ENCODE measurements around the gene OXT. TPM values are rescaled to one million over a fixed set of nuclear protein-coding genes. Genes with fewer than 3 reads are reported as not detected.

OXT gene
- total and polyA plus RNA-seq, 2 donors: 0.48 TPM; not detected in 1

- H3K27ac ChIP-seq (ENCODE audit: low read depth): no peak within 1 kb of the TSS
- H3K4me1 ChIP-seq (ENCODE audit: insufficient read depth): no peaks in the 10 kb centered on the region
- H3K36me3 ChIP-seq (ENCODE audit: insufficient read depth): no peaks in the 10 kb centered on the region
- 86% methylated on average over 28 of the region's 28 CpGs for WGBS
- H3K4me3 ChIP-seq (ENCODE audit: low read depth, low read length): no peak within 1 kb of the TSS
- DNase-seq (ENCODE audit: extremely low spot score): no peak
These were observed 13.0 kb downstream of the OXT start, which contains the start of gene AVP for GRCh38 chr20:3084283-3084985. TSS of gene AVP (minus strand) at chr20:3084724. CDS start at chr20:3084674, 50 bp downstream.

GRCh38 chr20:3084986-3085360, 13.6 kb downstream of the OXT start:
- H3K36me3 ChIP-seq (ENCODE audit: insufficient read depth): no peaks in the 10 kb centered on the region
- no peaks in the 10 kb centered on the region for H3K4me1 ChIP-seq (ENCODE audit: insufficient read depth)
- no peak overlapping the region for H3K27ac ChIP-seq (ENCODE audit: low read depth)
- no peak overlapping the region for H3K4me3 ChIP-seq (ENCODE audit: low read depth, low read length)
- WGBS: 87% methylated on average over 7 of the region's 7 CpGs
- DNase-seq (ENCODE audit: extremely low spot score): no peak

DNA sequence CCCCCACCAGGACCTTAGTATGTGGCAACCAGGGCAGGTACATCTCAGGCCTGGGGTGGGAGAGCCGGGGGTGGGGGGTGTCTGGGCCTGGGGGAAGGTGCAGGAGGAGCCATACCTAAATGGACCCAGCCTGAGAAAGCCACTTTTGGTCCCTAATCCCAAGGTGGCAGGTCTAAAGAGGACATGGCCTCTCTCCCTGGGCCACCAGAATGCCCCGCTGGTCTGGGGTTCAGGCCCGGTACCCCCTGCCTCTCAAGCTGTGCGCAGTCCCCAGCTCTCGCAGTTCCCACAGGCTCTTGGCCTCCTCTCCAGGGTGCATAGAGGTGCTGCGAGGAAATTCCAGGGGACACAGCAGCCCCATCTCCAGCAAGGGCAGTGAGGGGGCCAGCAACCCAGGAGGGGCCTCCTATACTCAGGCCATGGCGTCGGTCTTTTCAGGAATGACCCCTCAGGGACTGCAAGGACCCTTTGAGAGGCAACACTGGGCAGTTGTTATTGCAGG, 14.2 kb downstream of the OXT start:
- H3K4me1 ChIP-seq (ENCODE audit: insufficient read depth): no peaks in the 10 kb centered on the region
- no peak overlapping the region for H3K4me3 ChIP-seq (ENCODE audit: low read depth, low read length)
- H3K27ac ChIP-seq (ENCODE audit: low read depth): no peak overlapping the region
- no peak for DNase-seq (ENCODE audit: extremely low spot score)
- H3K36me3 ChIP-seq (ENCODE audit: insufficient read depth): no peaks in the 10 kb centered on the region
- 94% methylated on average over 8 of the region's 8 CpGs for WGBS

- Histone ChIP-seq H3K27ac (ENCODE audit: low read depth) (no peak overlapping the region), H3K4me3 (ENCODE audit: low read depth, low read length) (no peak overlapping the region), H3K4me1 (ENCODE audit: insufficient read depth) (no peaks in the 10 kb centered on the region), H3K36me3 (ENCODE audit: insufficient read depth) (no peaks in the 10 kb centered on the region)
- DNase-seq (ENCODE audit: extremely low spot score): no peak
- WGBS: 82% methylated on average over 7 of the region's 7 CpGs
These were observed 16.6 kb downstream of the OXT start for GRCh38 chr20:3088031-3088430.

DNA sequence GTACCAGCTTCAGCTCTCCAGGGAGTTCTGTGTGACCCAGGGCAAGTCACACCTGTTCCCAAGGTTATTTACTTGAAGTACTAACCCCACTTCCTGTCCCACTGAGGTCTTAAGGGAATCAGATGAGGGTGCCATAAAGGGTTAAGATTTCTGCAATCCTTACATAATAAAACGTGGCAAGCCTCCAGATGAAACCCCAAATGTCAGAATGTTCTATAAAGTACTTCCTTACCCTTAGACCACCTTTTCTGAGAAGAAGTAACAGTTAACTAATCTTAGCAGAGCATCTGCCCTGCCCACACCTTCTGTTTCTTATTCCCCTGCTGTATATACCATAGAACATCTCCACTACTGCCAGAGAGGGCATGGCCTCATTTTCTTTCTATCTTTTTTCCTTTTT, 19.1 kb downstream of the OXT start:
- H3K36me3 ChIP-seq (ENCODE audit: insufficient read depth): no peaks in the 10 kb centered on the region
- no peak overlapping the region for H3K4me3 ChIP-seq (ENCODE audit: low read depth, low read length)
- DNase-seq (ENCODE audit: extremely low spot score): no peak
- 2% methylated on average over 1 of the region's 1 CpG for WGBS
- no peaks in the 10 kb centered on the region for H3K4me1 ChIP-seq (ENCODE audit: insufficient read depth)
- H3K27ac ChIP-seq (ENCODE audit: low read depth): no peak overlapping the region

DNA sequence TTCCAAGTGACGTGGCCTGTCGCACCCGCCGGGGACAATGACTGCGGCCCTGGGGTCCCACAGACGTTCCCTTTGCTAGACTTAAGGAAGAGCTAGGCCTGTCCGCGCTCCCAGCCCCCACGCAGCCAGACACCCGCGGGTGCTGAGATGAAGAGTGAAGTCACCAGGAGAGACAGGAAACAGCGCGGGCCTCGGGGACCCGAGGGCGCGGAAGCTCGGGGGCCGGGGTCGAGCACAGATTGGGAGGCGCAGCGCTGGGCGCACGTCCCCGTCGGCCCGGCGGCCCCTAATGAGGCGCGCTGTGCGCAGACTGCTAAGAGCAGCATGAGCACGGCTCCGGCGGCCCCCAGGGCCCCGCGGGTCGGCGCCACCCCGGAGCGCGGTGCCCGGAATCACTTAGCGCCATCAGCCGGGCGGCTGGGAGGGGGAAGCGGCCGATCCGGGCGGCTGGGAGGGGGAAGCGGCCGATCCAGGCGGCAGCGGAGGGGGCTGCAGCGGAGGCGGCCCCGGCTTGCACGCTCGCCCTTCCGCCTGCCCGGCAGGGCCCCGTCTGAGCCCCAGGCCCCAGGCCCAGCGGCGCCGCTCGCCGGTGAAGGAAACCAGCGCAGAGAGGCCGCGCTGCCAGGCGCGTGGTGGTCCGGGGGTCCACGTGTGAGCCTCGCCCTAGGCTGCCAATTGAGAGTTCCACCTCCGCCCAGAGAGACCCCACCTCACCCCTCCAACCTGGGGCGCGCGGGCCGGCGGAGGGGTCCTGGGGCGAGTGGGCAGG, 21.4 kb downstream of the OXT start:
- DNase-seq (ENCODE audit: extremely low spot score): no peak
- Histone ChIP-seq H3K27ac (ENCODE audit: low read depth) (no peak overlapping the region), H3K4me1 (ENCODE audit: insufficient read depth) (no peaks in the 10 kb centered on the region), H3K4me3 (ENCODE audit: low read depth, low read length) (peak overlapping the region; percentile 8), H3K36me3 (ENCODE audit: insufficient read depth) (no peaks in the 10 kb centered on the region)
- 13% methylated on average over 79 of the region's 81 CpGs for WGBS

DNA sequence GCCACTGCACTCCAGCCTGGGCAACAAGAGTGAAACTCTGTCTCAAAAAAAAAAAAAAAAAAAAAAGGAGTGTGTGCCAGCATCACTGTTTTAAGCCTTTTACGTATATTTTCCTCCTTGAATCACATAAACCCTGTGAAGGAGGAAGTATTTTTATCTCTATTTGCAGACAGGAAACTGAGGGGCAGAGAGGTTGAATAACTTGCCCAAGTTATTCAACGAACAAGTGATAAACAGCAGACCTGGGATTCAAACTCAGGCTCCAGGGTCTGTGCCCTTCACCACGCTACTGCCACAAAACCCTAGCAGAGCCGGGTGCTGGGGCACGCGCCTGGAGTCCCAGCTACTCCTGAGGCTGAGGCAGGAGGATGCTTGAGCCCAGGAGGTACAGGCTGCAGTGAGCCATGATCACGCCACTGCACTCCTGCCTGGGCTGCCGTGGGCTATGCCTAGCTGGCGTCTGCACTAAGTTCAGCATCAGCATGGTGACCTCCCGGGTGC, 22.5 kb downstream of the OXT start:
- H3K4me3 ChIP-seq (ENCODE audit: low read depth, low read length): no peak overlapping the region
- H3K27ac ChIP-seq (ENCODE audit: low read depth): no peak overlapping the region
- WGBS: 65% methylated on average over 10 of the region's 10 CpGs
- no peaks in the 10 kb centered on the region for H3K4me1 ChIP-seq (ENCODE audit: insufficient read depth)
- H3K36me3 ChIP-seq (ENCODE audit: insufficient read depth): no peaks in the 10 kb centered on the region
- no peak for DNase-seq (ENCODE audit: extremely low spot score)

DNA sequence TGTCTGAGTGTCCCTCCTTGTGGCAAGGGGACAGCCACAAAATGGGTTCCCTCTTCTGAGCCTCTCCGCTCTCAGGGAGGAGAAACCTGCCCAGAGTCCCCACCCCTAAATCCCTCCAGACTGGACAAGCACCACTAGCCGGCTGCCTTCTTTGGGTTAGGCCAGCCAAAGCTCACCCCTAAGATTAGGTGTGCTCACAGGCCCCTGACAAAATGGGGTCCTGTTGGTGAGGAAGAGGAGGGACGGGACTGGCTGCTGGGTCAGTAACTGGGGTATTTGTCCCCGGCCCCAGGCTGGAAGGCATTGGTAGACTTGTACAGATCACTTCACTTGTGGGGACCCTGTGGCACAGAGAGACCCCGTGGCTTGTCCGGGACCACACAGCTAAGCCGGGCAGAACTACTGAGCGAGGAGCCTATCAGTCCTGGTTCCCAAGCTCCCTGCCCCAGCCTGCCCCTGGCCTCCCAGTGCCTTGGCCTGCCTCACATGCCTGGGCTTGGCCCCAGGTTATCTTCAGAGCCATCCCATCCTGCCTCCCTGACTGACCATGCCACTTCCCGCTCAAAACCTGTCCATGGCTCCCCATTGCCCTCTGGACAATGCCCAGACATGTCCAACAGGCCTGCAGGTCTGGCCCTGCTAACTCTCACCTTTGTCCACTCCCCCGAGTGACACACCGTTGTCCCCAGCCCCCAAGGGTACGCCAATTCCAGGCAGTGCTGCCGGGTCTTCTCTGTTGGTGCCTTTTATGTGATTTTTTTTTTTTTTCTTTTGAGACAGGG, 23.6 kb downstream of the OXT start:
- Histone ChIP-seq H3K4me1 (ENCODE audit: insufficient read depth) (no peaks in the 10 kb centered on the region), H3K36me3 (ENCODE audit: insufficient read depth) (no peaks in the 10 kb centered on the region), H3K27ac (ENCODE audit: low read depth) (no peak overlapping the region), H3K4me3 (ENCODE audit: low read depth, low read length) (no peak overlapping the region)
- 85% methylated on average over 13 of the region's 13 CpGs for WGBS
- DNase-seq (ENCODE audit: extremely low spot score): no peak

GRCh38 chr20:3100480-3100879, 29.1 kb downstream of the OXT start:
- WGBS: 94% methylated on average over 7 of the region's 7 CpGs
- no peak for DNase-seq (ENCODE audit: extremely low spot score)
- Histone ChIP-seq H3K4me3 (ENCODE audit: low read depth, low read length) (no peak overlapping the region), H3K27ac (ENCODE audit: low read depth) (no peak overlapping the region), H3K36me3 (ENCODE audit: insufficient read depth) (no peaks in the 10 kb centered on the region), H3K4me1 (ENCODE audit: insufficient read depth) (no peaks in the 10 kb centered on the region)

- WGBS: 85% methylated on average over 6 of the region's 6 CpGs
These were observed 29.8 kb downstream of the OXT start for GRCh38 chr20:3101251-3101650.

DNA sequence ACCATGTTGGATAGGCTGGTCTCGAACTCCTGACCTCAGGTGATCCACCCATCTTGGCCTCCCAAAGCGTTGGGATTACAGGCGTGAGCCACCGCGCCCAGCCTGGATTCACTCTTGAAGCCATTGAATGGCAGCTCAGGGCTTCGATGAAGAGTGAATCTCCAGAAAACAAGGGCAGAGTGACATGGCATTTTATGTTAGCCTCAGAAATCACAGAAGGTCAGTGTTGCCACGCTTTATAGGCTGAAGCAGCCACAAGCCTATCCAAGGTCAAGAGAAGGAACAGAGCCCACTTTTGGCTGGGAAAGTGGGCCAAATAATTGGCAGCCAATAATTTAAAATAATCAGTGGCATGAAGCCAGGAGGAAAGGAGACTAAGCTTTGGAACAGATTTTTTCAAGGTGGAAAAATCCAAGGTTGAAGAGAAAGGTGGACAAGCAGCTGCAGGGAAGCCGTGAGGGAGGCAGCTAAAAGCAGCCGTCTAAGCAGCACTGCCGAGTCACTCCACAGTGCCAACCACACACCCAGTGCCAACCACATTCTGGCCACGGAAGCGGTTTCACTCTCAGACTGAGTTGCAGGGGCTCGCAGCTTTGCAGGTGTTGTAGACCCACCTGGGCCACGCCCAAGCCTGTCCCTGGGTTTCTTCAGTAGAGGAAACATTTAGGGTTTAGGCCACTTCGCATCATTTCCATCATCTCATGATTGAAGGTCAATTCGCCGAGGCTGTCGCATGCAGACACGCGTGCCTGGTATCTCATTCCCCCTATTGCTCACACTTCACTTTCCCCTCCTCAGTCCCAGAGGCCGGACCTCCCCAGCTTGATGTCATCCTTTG, 30.5 kb downstream of the OXT start:
- Histone ChIP-seq H3K36me3 (ENCODE audit: insufficient read depth) (peaks cover 2% of the 10 kb centered on the region), H3K4me3 (ENCODE audit: low read depth, low read length) (no peak overlapping the region), H3K27ac (ENCODE audit: low read depth) (no peak overlapping the region), H3K4me1 (ENCODE audit: insufficient read depth) (no peaks in the 10 kb centered on the region)
- DNase-seq (ENCODE audit: extremely low spot score): no peak
- 86% methylated on average over 21 of the region's 21 CpGs for WGBS

More at GRCh38 chr20:3101251-3101650, 29.8 kb downstream of the OXT start:
- Histone ChIP-seq H3K36me3 (ENCODE audit: insufficient read depth) (no peaks in the 10 kb centered on the region), H3K27ac (ENCODE audit: low read depth) (no peak overlapping the region), H3K4me3 (ENCODE audit: low read depth, low read length) (no peak overlapping the region), H3K4me1 (ENCODE audit: insufficient read depth) (no peaks in the 10 kb centered on the region)
- DNase-seq (ENCODE audit: extremely low spot score): no peak

- Histone ChIP-seq H3K27ac (ENCODE audit: low read depth) (no peak overlapping the region), H3K36me3 (ENCODE audit: insufficient read depth) (peaks cover 2% of the 10 kb centered on the region), H3K4me1 (ENCODE audit: insufficient read depth) (no peaks in the 10 kb centered on the region), H3K4me3 (ENCODE audit: low read depth, low read length) (no peak overlapping the region)
- no peak for DNase-seq (ENCODE audit: extremely low spot score)
- WGBS: 55% methylated on average over 13 of the region's 13 CpGs
These were observed 31.4 kb downstream of the OXT start for GRCh38 chr20:3102575-3103368.

All from urinary bladder (tissue), 4 donors.